Right hindlimb (tissue), 1 donor: ENCODE measurements around the gene NRGN.

Source experiments
- DNase-seq: peaks from one replicate; pipeline ENCODE4 v3.0.0-alpha.2; 2018

NRGN gene

GRCh38 chr11:124739479-124740276 lies at the start of gene NRGN:
Gene NRGN, plus strand, starts transcription at chr11:124739942. Its CDS starts 143 bp downstream, at chr11:124740085.
- DNase-seq = peak; percentile 95

DNA sequence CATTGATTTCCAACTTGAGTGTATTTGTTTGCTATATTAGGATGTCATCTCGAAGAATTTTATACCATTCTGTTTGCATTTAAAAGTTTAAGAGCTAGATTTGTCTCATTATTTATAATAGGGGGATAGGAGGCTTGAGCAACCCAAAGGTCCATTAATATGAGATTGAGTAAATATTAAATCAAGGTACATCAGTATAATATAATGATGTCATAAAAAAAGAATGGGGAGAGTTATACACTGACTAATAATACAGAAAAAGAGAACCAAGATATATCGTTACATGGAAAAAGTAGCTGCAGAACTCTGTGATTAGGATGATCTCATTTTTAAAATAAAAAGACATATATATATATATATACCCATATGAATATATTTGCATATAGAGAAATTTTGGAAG lies 46.6 kb upstream of the NRGN start:
- no peak for DNase-seq

GRCh38 chr11:124699547-124699946 lies 40.2 kb upstream of the NRGN start:
- no peak for DNase-seq

GRCh38 chr11:124700028-124700427 lies 39.7 kb upstream of the NRGN start:
- DNase-seq = no peak

DNA sequence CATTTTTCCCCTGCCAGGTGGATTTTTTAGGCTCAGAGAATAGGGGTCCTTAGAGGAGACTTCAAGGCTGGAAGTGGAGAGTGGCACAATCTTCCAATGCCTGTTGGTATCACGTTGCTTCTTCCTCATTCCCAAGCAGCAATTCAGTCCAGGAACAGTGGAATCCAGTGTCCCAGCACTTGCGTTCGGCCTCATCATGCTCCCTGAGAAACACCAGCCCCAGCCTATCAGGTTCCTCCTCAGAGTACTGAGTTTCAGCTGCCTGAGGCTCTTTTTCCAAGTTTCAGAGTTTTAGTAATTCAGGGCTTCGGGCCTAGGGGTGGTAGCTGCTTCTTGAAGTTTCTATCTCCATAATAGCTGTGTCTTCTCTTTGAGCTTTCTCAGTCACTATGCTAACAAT lies 31.9 kb upstream of the NRGN start:
- no peak for DNase-seq

DNA sequence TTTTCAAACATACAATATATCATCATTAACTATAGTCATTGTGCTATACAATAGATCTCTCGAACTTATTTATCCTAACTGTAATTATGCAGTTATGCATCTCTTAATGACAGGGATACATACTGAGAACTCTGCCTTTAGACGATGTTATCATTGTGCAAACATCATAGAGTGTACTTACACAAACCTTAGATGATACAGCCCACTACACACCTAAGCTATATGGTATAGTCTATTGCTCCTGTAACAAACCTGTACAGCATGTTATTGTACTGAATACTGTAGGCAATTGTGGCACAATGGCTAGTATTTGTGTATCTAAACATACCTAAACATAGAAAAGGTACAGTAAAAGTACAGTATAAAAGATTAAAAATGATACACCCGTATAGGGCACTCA lies 27.4 kb upstream of the NRGN start:
- no peak for DNase-seq

GRCh38 chr11:124716591-124716990 lies 23.2 kb upstream of the NRGN start:
- no peak for DNase-seq

- DNase-seq = no peak
These were observed 22.3 kb upstream of the NRGN start for GRCh38 chr11:124717421-124717785.

- no peak for DNase-seq
These were observed 21.7 kb upstream of the NRGN start for GRCh38 chr11:124717786-124718651.

- DNase-seq = no peak
These were observed 20.9 kb upstream of the NRGN start for GRCh38 chr11:124718801-124719200.

GRCh38 chr11:124719534-124719933 lies 20.2 kb upstream of the NRGN start:
- no peak for DNase-seq

DNA sequence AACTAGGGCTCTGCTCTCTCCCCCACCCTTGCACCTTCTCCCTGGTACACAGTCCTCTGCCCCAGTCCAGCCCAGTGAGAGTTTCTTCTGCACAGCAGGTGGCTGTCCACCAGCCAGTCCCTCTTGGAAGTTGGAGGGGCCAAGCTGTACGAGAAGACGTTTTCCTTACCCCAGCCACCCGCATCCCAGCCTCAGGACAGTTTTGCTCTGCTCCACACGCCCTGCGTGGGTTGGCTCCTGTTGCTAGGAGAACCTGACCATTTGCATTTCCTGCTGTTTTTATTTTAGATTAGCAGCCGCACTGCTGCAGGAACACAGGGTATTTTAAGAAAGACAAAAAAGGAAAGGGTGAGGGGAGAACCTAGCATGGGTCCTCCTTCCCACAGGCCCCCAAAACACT lies 17.6 kb upstream of the NRGN start:
- no peak for DNase-seq

GRCh38 chr11:124724979-124725718 lies 14.6 kb upstream of the NRGN start:
- no peak for DNase-seq

DNA sequence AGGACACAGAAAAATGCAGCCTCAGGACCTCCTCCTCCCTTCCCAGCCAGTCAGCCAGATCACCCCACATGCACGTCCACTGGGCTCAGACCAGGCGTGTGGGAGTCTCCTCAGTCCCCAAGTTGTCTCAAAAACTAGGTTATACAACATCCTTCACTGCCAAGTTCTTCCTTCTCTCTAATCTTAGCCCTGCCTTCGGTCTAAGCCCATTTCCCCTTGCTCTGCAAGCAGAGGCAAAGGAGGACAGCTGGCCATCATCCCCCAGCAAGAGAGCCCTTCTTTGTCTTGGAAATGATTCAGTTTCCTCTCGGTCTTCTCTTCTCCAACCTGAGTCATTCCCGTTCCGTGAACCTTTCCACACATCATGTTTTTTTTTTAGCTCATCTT lies 14.0 kb upstream of the NRGN start:
- no peak for DNase-seq

DNA sequence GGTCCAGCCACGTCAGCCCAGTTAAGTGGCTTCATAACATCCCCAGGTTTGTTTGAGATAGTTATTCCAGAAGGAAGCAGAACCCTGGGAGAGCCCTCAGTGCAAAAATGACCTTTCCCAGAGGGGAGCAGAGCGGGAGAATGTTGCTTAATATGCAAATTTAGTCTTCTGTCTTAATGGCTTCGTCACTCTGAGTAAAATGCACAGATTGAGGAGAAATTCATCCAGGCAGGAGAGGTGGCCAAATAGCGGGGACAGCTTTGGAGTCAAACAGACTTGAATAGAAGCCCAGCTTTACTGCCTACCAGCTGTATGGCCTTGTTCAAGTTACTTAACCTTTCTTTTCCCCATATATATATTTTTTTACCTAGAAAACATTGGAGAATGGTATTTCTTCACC lies 12.3 kb upstream of the NRGN start:
- DNase-seq = no peak

- DNase-seq = no peak
These were observed 11.6 kb upstream of the NRGN start for GRCh38 chr11:124728134-124728533.

DNA sequence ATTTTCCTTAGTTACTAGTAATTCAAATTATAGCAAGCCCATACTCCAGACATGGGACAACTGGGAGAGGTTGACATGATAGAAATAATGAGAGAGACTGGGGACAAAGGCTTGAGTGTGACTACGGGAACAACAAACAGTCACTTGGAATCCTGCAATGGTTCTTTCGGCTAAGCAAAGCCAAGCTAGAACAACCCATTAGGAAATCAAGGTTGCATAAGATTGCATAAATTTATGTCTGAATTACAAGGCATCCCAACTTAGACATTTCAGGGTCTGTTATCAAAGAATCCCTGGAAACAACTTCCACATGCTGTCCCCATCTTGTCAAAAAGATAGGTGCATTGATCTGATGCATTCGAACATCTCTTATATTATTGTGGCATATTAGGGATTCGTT lies 10.2 kb upstream of the NRGN start:
- no peak for DNase-seq

- no peak for DNase-seq
These were observed 7.5 kb upstream of the NRGN start for GRCh38 chr11:124732230-124732629.

DNA sequence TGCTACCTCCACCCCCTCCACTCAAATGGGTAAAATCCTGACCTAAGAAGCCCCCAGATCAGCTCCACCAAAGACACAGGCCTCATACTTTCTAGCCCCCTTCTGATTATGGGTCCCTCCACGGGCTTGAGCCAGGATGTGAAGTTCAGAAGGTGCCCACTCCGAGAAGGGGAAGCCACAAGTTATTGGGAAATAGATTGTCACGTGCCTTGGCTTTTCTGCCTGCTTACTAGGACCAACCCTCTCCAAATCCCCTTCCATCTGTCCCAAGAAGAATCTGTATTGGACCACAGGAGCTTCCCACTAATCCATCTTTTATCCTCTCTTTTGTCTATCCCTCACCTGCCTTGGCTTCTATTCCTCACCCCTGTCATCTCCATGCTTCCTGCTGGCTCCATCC lies 3.0 kb upstream of the NRGN start:
- no peak for DNase-seq

- no peak for DNase-seq
These were observed 2.0 kb upstream of the NRGN start for GRCh38 chr11:124737638-124738305.

- no peak for DNase-seq
These were observed 846 bp upstream of the NRGN start for GRCh38 chr11:124738713-124739478.

GRCh38 chr11:124740277-124740882 lies 638 bp downstream of the NRGN start:
- no peak for DNase-seq
